Measurements from ENCODE around the gene AFAP1. TPM values are rescaled to one million over a fixed set of nuclear protein-coding genes. Genes with fewer than 3 reads are reported as not detected.

The AFAP1 gene
- total and polyA plus RNA-seq, 2 of the 4 experiments (the other 2 are of a cell fraction): 48.2 to 80.9 TPM

DNA sequence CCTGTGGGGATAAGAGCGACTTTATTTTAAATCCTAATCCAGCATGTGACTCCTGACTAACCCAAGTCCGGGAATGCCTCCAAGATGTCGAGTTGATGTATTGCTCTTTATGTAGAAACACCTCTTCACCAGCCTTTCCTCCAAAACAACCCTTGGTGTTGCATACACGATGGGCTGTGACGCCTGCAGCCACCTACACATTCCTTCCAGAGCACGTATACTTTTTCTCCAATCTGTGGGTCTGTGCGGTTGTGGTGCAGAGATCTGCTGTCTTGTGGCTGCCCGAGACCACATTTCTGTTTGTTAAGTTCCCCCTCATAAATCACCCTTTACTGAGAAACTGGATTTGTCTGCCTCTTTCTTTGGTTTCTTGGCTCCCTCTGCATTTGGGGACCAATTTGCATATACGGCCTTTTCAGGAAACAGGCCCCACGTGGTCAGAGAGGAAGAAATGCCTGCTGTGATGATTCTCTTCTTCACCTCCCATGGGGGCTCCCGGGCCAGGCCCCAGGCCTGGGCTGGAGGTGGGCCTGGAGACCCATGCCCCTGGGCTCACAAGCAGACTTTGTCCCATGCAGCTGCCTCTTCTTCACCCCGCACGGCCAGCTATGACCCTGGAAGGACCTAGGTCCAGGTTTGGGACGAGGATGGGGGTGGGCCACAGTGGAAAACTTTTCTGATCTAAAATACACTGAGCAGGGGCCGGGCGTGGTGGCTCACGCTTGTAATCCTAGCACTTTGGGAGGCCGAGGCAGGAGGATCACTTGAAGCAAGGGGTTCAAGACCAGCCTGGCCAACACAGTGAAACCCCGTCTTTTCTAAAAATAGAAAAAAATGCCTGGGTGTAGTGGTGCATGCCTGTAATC lies 21.4 kb upstream of the AFAP1 start (continued):
- no peak for TF ChIP-seq SMC3 (IDR thresholded peaks at IDR 0.05; ENCODE audit: low read depth, low read length)
- 0 out of 2 replicates have a peak, but pooled peaks have one; percentile 34 for TF ChIP-seq MAZ (IDR thresholded peaks at IDR 0.05; ENCODE audit: borderline replicate concordance, low read depth, low read length)

All from IMR-90 (cell line).